Measurements from ENCODE around the gene TMBIM6. TPM values are rescaled to one million over a fixed set of nuclear protein-coding genes. Genes with fewer than 3 reads are reported as not detected.

The TMBIM6 gene, protein sequence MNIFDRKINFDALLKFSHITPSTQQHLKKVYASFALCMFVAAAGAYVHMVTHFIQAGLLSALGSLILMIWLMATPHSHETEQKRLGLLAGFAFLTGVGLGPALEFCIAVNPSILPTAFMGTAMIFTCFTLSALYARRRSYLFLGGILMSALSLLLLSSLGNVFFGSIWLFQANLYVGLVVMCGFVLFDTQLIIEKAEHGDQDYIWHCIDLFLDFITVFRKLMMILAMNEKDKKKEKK
- total RNA-seq = 100 to 1,000 TPM; 292 to 468 (median 377) TPM

DNA sequence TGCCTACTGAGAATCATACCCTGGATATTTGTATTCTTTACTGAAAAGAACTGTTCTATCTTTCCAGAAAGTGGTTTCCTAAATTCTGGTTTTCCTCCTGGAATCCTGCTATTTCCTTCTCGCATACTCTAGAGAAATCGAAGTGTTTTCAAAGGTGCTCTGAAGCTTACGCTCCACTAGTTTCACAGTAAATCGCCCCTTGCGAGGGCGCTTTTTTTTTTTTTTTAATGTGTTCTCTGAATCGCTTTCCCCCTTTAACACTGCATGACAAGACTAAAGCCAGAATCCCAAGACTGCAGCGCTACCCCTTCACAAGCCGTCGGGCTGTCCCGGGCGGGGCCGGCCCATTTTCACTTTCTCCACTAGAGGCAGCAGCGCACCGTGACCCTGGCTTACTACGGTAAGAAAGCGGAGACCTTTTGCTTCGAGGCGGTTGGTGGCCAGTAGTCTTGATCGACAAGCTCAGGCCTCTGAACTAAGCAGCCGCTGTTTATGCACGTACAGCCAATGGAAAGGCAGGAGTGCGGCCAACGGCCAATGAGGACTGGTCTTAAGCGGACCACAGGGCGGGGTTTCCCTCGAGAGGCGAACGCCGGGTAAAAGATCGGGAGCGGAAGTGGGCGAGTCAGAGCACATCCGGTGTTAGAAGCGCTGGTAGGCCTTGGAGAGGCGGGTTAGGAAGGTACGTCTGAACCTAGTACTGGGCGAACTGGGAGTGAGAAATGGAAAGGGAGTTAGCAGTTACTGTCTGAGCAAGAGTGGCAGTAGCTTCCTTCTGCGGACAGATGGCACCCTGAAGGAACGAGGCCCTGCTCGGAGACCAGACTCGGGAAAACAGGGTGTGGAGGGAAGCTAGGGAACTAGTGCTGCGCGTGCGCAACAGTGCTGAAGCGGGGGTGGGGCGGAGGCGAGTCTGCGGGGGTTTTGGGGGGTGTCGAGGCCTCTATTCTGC is at the start of gene TMBIM6:
Gene TMBIM6, plus strand, starts transcription at position 628 of the 952 bp plus-strand sequence. CDS start 10,937 bp downstream, outside the sequence.
- peak; percentile 93 to 99 for TF ChIP-seq POLR2A (IDR thresholded peaks at IDR 0.05)
- peak; percentile 98 to 99 (median 99) for TF ChIP-seq POLR2AphosphoS5 (IDR thresholded peaks at IDR 0.05)
- TF ChIP-seq EP300 (IDR thresholded peaks at IDR 0.05) = no peak
- TF ChIP-seq, protein P1, sequence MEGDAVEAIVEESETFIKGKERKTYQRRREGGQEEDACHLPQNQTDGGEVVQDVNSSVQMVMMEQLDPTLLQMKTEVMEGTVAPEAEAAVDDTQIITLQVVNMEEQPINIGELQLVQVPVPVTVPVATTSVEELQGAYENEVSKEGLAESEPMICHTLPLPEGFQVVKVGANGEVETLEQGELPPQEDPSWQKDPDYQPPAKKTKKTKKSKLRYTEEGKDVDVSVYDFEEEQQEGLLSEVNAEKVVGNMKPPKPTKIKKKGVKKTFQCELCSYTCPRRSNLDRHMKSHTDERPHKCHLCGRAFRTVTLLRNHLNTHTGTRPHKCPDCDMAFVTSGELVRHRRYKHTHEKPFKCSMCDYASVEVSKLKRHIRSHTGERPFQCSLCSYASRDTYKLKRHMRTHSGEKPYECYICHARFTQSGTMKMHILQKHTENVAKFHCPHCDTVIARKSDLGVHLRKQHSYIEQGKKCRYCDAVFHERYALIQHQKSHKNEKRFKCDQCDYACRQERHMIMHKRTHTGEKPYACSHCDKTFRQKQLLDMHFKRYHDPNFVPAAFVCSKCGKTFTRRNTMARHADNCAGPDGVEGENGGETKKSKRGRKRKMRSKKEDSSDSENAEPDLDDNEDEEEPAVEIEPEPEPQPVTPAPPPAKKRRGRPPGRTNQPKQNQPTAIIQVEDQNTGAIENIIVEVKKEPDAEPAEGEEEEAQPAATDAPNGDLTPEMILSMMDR (IDR thresholded peaks at IDR 0.05) = peak; percentile 98
- Histone ChIP-seq H3K36me3 (no peaks in the 10 kb centered on the region), H3K4me1 (peaks cover 44% of the 10 kb centered on the region), H3K27me3 (no peaks in the 10 kb centered on the region), H3K4me3 (peak within 1 kb of the TSS; percentile 76), H3K27ac (peak within 1 kb of the TSS; percentile 99), H3K9me3 (no peaks in the 10 kb centered on the region)
- peak; percentile 100 for DNase-seq (ENCODE audit: low spot score in 2 of 2)
- 3% methylated on average over 43 of the region's 50 CpGs for WGBS

DNA sequence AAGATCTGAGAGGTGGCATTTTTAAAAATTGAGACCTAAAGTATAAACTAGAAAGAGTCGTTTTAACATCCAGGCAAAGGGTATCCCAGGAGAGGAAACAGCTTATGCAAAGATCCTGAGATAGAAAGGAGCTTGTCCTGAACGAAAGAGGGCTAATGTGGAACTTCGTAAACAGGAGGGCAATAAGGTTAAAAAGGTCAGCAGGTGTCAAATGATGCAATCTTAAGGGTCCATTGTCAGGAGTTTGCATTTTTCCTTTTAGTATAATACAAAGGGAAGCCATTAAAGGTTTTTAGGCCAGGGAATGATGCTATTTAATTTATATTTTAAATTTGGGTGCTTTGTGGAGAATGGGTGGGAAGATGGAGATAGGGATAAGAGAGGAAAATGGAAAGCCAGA is 48.5 kb upstream of the TMBIM6 start:
- H3K27ac ChIP-seq = no peak overlapping the region
- TF ChIP-seq POLR2AphosphoS5 (IDR thresholded peaks at IDR 0.05) (no peak), POLR2A (IDR thresholded peaks at IDR 0.05) (no peak), EP300 (IDR thresholded peaks at IDR 0.05) (no peak)
- TF ChIP-seq, protein P1 (IDR thresholded peaks at IDR 0.05) = no peak
- no peaks in the 10 kb centered on the region for H3K9me3 ChIP-seq
- H3K4me1 ChIP-seq = no peaks in the 10 kb centered on the region
- no peaks in the 10 kb centered on the region for H3K27me3 ChIP-seq
- DNase-seq (ENCODE audit: low spot score in 2 of 2) = no peak
- no peak overlapping the region for H3K4me3 ChIP-seq
- H3K36me3 ChIP-seq = no peaks in the 10 kb centered on the region
- 70% methylated on average over 3 of the region's 3 CpGs for WGBS

DNA sequence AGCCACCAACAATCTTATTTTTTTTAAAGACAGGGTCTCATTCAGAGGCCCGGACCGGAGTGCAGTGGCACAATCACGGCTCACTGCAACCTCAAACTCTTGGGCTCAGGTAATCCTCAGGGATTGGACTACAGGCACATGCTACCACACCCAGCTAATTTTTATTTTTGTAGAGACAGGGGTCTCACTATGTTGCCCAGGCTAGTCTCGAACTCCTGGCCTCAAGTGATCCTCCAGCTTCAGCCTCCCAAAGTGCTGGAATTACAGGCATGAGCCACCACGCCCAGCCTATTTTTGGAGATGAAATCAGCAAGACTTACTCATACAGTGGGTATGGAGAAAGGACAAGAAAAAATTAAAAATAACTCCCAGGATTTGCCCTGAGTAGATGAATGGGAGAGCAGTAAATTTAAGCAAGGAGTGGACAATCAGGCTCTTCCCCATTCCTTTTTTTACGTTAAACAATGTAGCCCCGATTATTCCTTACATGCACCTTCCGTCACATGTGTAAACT is 47.4 kb upstream of the TMBIM6 start:
- Histone ChIP-seq H3K4me1 (peaks cover 10% of the 10 kb centered on the region), H3K4me3 (no peak overlapping the region), H3K27ac (no peak overlapping the region), H3K27me3 (no peaks in the 10 kb centered on the region), H3K36me3 (no peaks in the 10 kb centered on the region), H3K9me3 (no peaks in the 10 kb centered on the region)
- TF ChIP-seq EP300 (IDR thresholded peaks at IDR 0.05) (no peak), POLR2AphosphoS5 (IDR thresholded peaks at IDR 0.05) (no peak), POLR2A (IDR thresholded peaks at IDR 0.05) (no peak)
- TF ChIP-seq, protein P1 (IDR thresholded peaks at IDR 0.05) = no peak
- no peak for DNase-seq (ENCODE audit: low spot score in 2 of 2)
- 87% methylated on average over 8 of the region's 8 CpGs for WGBS

DNA sequence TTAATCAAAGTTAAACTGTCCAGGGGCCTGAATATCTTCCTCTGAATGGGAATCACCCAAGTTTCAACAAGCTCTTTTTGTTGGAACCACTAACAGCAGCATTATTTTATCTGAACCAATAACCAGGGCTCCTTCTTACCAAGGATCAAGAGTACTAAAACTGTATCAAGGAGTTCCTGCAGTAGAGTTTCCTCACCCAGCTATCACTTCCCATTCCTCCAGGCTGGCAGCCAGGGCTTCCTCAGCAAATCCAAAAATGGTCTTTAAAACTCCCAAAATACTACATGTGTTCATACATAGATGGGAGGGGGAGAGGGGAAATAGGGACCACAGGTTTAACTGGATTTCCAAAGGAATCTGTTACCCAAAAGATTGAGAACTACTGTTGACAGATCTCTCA is 44.6 kb upstream of the TMBIM6 start:
- Histone ChIP-seq H3K36me3 (no peaks in the 10 kb centered on the region), H3K9me3 (no peaks in the 10 kb centered on the region), H3K27ac (no peak overlapping the region), H3K4me3 (no peak overlapping the region), H3K27me3 (no peaks in the 10 kb centered on the region), H3K4me1 (peaks cover 15% of the 10 kb centered on the region)
- no peak for DNase-seq (ENCODE audit: low spot score in 2 of 2)
- TF ChIP-seq POLR2AphosphoS5 (IDR thresholded peaks at IDR 0.05) (no peak), POLR2A (IDR thresholded peaks at IDR 0.05) (no peak), EP300 (IDR thresholded peaks at IDR 0.05) (no peak)
- TF ChIP-seq, protein P1 (IDR thresholded peaks at IDR 0.05) = no peak

DNA sequence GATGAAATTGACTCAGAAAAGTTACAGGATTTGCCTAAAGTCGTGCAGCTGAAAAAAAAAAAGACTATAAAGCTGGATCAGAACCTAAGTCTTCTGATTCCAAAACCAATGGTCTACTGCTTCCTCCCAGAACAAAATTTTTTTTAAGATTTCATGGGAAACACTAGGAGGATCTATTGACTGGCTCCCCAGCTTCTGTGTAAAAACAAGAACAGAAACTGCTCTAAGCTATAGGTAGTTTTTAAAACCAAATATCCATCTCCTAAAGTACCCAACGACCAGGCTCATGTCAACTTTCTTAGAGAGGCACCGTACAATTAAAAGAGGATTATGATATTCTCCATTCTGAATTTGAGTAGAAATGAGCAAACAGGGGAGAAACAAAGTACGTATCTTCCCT is 43.5 kb upstream of the TMBIM6 start:
- Histone ChIP-seq H3K4me1 (peaks cover 20% of the 10 kb centered on the region), H3K4me3 (no peak overlapping the region), H3K9me3 (no peaks in the 10 kb centered on the region), H3K27me3 (no peaks in the 10 kb centered on the region), H3K36me3 (no peaks in the 10 kb centered on the region), H3K27ac (no peak overlapping the region)
- 78% methylated on average over 4 of the region's 4 CpGs for WGBS
- TF ChIP-seq POLR2A (IDR thresholded peaks at IDR 0.05) (no peak), POLR2AphosphoS5 (IDR thresholded peaks at IDR 0.05) (no peak), EP300 (IDR thresholded peaks at IDR 0.05) (no peak)
- TF ChIP-seq, protein P1 (IDR thresholded peaks at IDR 0.05) = no peak
- DNase-seq (ENCODE audit: low spot score in 2 of 2) = no peak
